OCI-LY1 (cell line): ENCODE data around the gene NACC2.

Source experiments
- H2AFZ ChIP-seq: fragments of 200-600 bp; sonication (generic), shearing (Covaris generic); 2 replicates; pipeline ENCODE4 v1.6.0; 2014; ENCODE audit warnings: antibody characterized with exemption, mild to moderate bottlenecking, low read length
- H3F3A ChIP-seq: fragments of 200-600 bp; sonication (generic), shearing (Covaris generic); 2 replicates; pipeline ENCODE4 v1.6.0; 2014; ENCODE audit warnings: mild to moderate bottlenecking, antibody characterized with exemption, low read length, moderate library complexity; ENCODE audit not compliant: insufficient read depth
- H3K27ac ChIP-seq: fragments of 200-600 bp; sonication (generic); 2 replicates; pipeline ENCODE4 v1.5.1; 2014; ENCODE audit warnings: low read length, mixed run types, mild to moderate bottlenecking, low read depth; ENCODE audit not compliant: poor library complexity, severe bottlenecking
- H3K27me3 ChIP-seq: fragments of 200-600 bp; sonication (generic); 2 replicates; pipeline ENCODE4 v1.6.0; 2014; ENCODE audit warnings: antibody characterized with exemption, mild to moderate bottlenecking, low read length, moderate library complexity; ENCODE audit not compliant: insufficient read depth
- H3K36me3 ChIP-seq: fragments of 200-600 bp; sonication (generic); 2 replicates; pipeline ENCODE4 v1.6.1; 2014; ENCODE audit warnings: mild to moderate bottlenecking, antibody characterized with exemption, low read length, moderate library complexity, mixed read lengths; ENCODE audit not compliant: insufficient read depth
- H3K4me1 ChIP-seq: fragments of 200-600 bp; sonication (generic); 2 replicates; pipeline ENCODE4 v1.5.1; 2014; ENCODE audit warnings: mild to moderate bottlenecking, low read length, moderate library complexity; ENCODE audit not compliant: insufficient read depth, severe bottlenecking
- H3K4me2 ChIP-seq: fragments of 200-600 bp; sonication (generic), shearing (Covaris generic); 2 replicates; pipeline ENCODE4 v1.6.1; 2014; ENCODE audit warnings: low read length
- H3K4me3 ChIP-seq: fragments of 200-600 bp; sonication (generic); 2 replicates; pipeline ENCODE4 v1.5.1; 2014; ENCODE audit warnings: low read length, low read depth, mild to moderate bottlenecking, mixed read lengths; ENCODE audit not compliant: poor library complexity, severe bottlenecking
- H3K79me2 ChIP-seq: fragments of 200-600 bp; shearing (Covaris generic); 2 replicates; pipeline ENCODE4 v1.6.1; 2016; ENCODE audit warnings: mixed run types, low read length, mixed read lengths; ENCODE audit not compliant: insufficient read depth
- H3K9ac ChIP-seq: fragments of 200-600 bp; sonication (generic), shearing (Covaris generic); 2 replicates; pipeline ENCODE4 v1.6.1; 2014; ENCODE audit warnings: mild to moderate bottlenecking, low read length, mixed read lengths
- H3K9me2 ChIP-seq: fragments of 200-600 bp; sonication (generic), shearing (Covaris generic); 2 replicates; pipeline ENCODE4 v1.6.1; 2014; ENCODE audit warnings: low read depth, mild to moderate bottlenecking, low read length, mixed read lengths
- H3K9me3 ChIP-seq: fragments of 200-600 bp; shearing (Covaris generic); 2 replicates; pipeline ENCODE4 v1.6.1; 2014; ENCODE audit warnings: low read length, mixed read lengths
- H4K20me1 ChIP-seq: fragments of 200-600 bp; sonication (generic), shearing (Covaris generic); 2 replicates; pipeline ENCODE4 v1.6.0; 2016; ENCODE audit warnings: mild to moderate bottlenecking, low read length; ENCODE audit not compliant: insufficient read depth
- CTCF ChIP-seq: fragments of 200-600 bp; sonication (generic), shearing (Covaris generic); IDR thresholded peaks from 2 replicates; pipeline ENCODE4 v1.5.1; 2017; ENCODE audit warnings: mild to moderate bottlenecking, antibody characterized with exemption, low read length, moderate library complexity, mixed read lengths
- EZH2 ChIP-seq: fragments of 200-600 bp; sonication (generic), shearing (Covaris generic); IDR thresholded peaks from 2 replicates; pipeline ENCODE4 v1.8.0; 2017; ENCODE audit warnings: borderline replicate concordance, mixed run types, mild to moderate bottlenecking, antibody characterized with exemption, low read length, moderate library complexity, mixed read lengths

Gene NACC2

GRCh38 chr9:136142859-136143214 is 47.7 kb upstream of the NACC2 start:
- H3K9me2 ChIP-seq = no peaks in the 10 kb centered on the region
- H2AFZ ChIP-seq = no peak overlapping the region
- TF ChIP-seq CTCF = no peak
- no peak for TF ChIP-seq EZH2
- H4K20me1 ChIP-seq = no peaks in the 10 kb centered on the region
- no peaks in the 10 kb centered on the region for H3K79me2 ChIP-seq
- H3K9me3 ChIP-seq = no peaks in the 10 kb centered on the region
- no peaks in the 10 kb centered on the region for H3K36me3 ChIP-seq
- no peaks in the 10 kb centered on the region for H3F3A ChIP-seq
- no peak overlapping the region for H3K9ac ChIP-seq
- no peak overlapping the region for H3K27ac ChIP-seq
- H3K4me2 ChIP-seq = no peak overlapping the region
- H3K4me3 ChIP-seq = no peak overlapping the region
- peaks cover 5% of the 10 kb centered on the region; the same call in 1 of the 2 replicates for H3K27me3 ChIP-seq
- no peaks in the 10 kb centered on the region for H3K4me1 ChIP-seq

- no peak overlapping the region for H3K4me3 ChIP-seq
- H3K27ac ChIP-seq = no peak overlapping the region
- H3K4me1 ChIP-seq = no peaks in the 10 kb centered on the region
- H3K9me2 ChIP-seq = no peaks in the 10 kb centered on the region
- no peak overlapping the region for H3K9ac ChIP-seq
- no peak for TF ChIP-seq CTCF
- no peak for TF ChIP-seq EZH2
- H3K4me2 ChIP-seq = no peak overlapping the region
- no peaks in the 10 kb centered on the region for H3K79me2 ChIP-seq
- no peaks in the 10 kb centered on the region for H3F3A ChIP-seq
- no peaks in the 10 kb centered on the region for H3K9me3 ChIP-seq
- no peak overlapping the region for H2AFZ ChIP-seq
- peaks cover 3% of the 10 kb centered on the region; the same call in 1 of the 2 replicates for H3K27me3 ChIP-seq
- H3K36me3 ChIP-seq = no peaks in the 10 kb centered on the region
- no peaks in the 10 kb centered on the region for H4K20me1 ChIP-seq
These were observed 47.3 kb upstream of the NACC2 start for GRCh38 chr9:136142414-136142796.

GRCh38 chr9:136141682-136142413 is 46.8 kb upstream of the NACC2 start:
- Histone ChIP-seq H3K79me2 (no peaks in the 10 kb centered on the region), H3K27ac (no peak overlapping the region), H3K4me1 (no peaks in the 10 kb centered on the region), H3K4me2 (no peak overlapping the region), H2AFZ (no peak overlapping the region), H4K20me1 (no peaks in the 10 kb centered on the region), H3F3A (no peaks in the 10 kb centered on the region), H3K36me3 (no peaks in the 10 kb centered on the region), H3K27me3 (peaks cover 3% of the 10 kb centered on the region; the same call in 1 of the 2 replicates), H3K9me3 (no peaks in the 10 kb centered on the region), H3K4me3 (no peak overlapping the region), H3K9ac (no peak overlapping the region), H3K9me2 (no peaks in the 10 kb centered on the region)
- TF ChIP-seq CTCF = no peak
- no peak for TF ChIP-seq EZH2
